Prostate gland (tissue), 2 donors: ENCODE measurements around the gene NISCH.

Source experiments
- POLR2AphosphoS5 ChIP-seq: sonication (generic); formaldehyde crosslinking; IDR thresholded peaks from one replicate; pipeline ENCODE4 v1.6.1; 2017; ENCODE audit warnings: antibody characterized with exemption
- TF ChIP-seq, protein P1 (sequence below), 4 experiments: fragments of 200-600 bp in 2 of 4; fragments of 450-650 bp in 2 of 4; sonication (generic) in 2 of 4; IDR thresholded peaks; 1 replicate in 3 of 4; 2 replicates in 1 of 4; pipeline ENCODE4 v1.5.1; 2016 to 2019; ENCODE audit warnings: antibody characterized with exemption in 4 of 4, mild to moderate bottlenecking in 2 of 4, moderate library complexity in 2 of 4

DNA sequence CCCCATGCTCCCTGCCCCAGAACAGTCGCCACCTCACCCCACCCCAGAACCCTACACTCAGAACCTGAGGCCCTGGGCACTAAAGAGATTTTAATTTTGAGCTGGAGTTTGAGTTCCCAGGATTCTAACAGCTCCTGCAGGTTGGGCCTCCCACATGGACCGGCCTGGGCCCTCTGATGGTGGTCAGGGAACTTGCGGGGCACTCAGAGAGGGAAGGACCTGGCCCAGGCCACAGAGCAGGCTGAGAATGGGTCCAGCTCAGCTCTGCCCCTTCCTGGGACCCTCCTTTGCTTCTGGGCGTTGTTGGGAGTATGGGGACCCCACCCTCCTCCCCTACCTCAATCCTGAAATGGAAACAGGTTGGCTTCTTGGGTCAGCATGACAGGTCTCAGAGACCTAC is 9.4 kb upstream of the NISCH start:
- no peak for TF ChIP-seq POLR2AphosphoS5
- TF ChIP-seq, protein P1, sequence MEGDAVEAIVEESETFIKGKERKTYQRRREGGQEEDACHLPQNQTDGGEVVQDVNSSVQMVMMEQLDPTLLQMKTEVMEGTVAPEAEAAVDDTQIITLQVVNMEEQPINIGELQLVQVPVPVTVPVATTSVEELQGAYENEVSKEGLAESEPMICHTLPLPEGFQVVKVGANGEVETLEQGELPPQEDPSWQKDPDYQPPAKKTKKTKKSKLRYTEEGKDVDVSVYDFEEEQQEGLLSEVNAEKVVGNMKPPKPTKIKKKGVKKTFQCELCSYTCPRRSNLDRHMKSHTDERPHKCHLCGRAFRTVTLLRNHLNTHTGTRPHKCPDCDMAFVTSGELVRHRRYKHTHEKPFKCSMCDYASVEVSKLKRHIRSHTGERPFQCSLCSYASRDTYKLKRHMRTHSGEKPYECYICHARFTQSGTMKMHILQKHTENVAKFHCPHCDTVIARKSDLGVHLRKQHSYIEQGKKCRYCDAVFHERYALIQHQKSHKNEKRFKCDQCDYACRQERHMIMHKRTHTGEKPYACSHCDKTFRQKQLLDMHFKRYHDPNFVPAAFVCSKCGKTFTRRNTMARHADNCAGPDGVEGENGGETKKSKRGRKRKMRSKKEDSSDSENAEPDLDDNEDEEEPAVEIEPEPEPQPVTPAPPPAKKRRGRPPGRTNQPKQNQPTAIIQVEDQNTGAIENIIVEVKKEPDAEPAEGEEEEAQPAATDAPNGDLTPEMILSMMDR (IDR thresholded peaks at IDR 0.05): no peak
